CD4-positive, alpha-beta T cell treated with Interleukin-1 beta for 1 hour (primary cell): ENCODE data around the gene ZBTB7C.

Source experiments
- DNase-seq, 2 donors: peaks; one replicate each; pipeline ENCODE4 v3.0.0-alpha.2; 2020 to 2022

Gene ZBTB7C

GRCh38 chr18:48159816-48160215 is 249.4 kb downstream of the ZBTB7C start:
- no peak for DNase-seq

- no peak for DNase-seq
Measured at GRCh38 chr18:48158721-48159120, 250.5 kb downstream of the ZBTB7C start.

- DNase-seq = no peak
Measured at GRCh38 chr18:48157956-48158355, 251.2 kb downstream of the ZBTB7C start.

- DNase-seq = no peak
Measured at GRCh38 chr18:48155856-48156255, 253.3 kb downstream of the ZBTB7C start.

GRCh38 chr18:48154828-48155227 is 254.4 kb downstream of the ZBTB7C start:
- no peak for DNase-seq

- DNase-seq = no peak
Measured at GRCh38 chr18:48153613-48154481, 255.3 kb downstream of the ZBTB7C start.

- DNase-seq = no peak
Measured at GRCh38 chr18:48152549-48152948, 256.6 kb downstream of the ZBTB7C start.

GRCh38 chr18:48151421-48152065 is 257.6 kb downstream of the ZBTB7C start:
- no peak for DNase-seq

GRCh38 chr18:48149020-48149685 is 260.0 kb downstream of the ZBTB7C start:
- DNase-seq = no peak

- DNase-seq = no peak
Measured at GRCh38 chr18:48142994-48143393, 266.2 kb downstream of the ZBTB7C start.

GRCh38 chr18:48142353-48142752 is 266.8 kb downstream of the ZBTB7C start:
- DNase-seq = no peak

GRCh38 chr18:48140731-48141130 is 268.5 kb downstream of the ZBTB7C start:
- no peak for DNase-seq

GRCh38 chr18:48139431-48140347 is 269.5 kb downstream of the ZBTB7C start:
- no peak for DNase-seq

- DNase-seq = no peak
Measured at GRCh38 chr18:48138660-48139430, 270.3 kb downstream of the ZBTB7C start.

GRCh38 chr18:48138210-48138609 is 271.0 kb downstream of the ZBTB7C start:
- no peak for DNase-seq

GRCh38 chr18:48137374-48138081 is 271.7 kb downstream of the ZBTB7C start:
- no peak for DNase-seq

- no peak for DNase-seq
Measured at GRCh38 chr18:48136827-48137373, 272.3 kb downstream of the ZBTB7C start.

GRCh38 chr18:48136051-48136826 is 272.9 kb downstream of the ZBTB7C start:
- no peak for DNase-seq

GRCh38 chr18:48135436-48135966 is 273.7 kb downstream of the ZBTB7C start:
- no peak for DNase-seq

GRCh38 chr18:48134609-48135008 is 274.6 kb downstream of the ZBTB7C start:
- DNase-seq = no peak
